HG03558 (cell line): Measurements from ENCODE around the gene AUTS2.
A peak's percentile ranks its signal among the peaks of the same experiment; 100 is the strongest.

Experiments
- ATAC-seq: cut with Tn5 transposase; IDR thresholded peaks from one replicate; pipeline ENCODE4 v1.9.1; 2021; ENCODE audit warnings: moderate number of reproducible peaks; ENCODE audit not compliant: unreplicated experiment; ENCODE audit errors: extremely low read depth

AUTS2 gene

DNA sequence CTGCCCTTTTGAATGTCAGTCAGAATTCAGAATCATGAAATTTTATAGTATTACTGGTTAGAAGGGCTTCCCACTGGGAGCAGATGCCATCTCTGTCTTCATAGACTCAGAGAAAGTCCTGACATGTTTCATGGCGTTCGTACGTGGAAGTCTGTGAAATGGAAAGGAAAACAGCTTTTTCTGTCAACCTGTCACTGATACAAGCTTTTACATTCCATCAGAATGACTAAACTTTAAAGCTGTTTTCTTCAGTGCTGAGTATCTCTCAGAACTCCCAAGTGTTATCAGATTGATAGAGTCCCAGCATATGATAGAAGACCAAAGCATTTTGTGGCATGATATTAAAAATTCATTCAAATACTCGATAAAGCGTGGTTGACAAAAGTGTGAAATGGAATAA is 807.0 kb downstream of the AUTS2 start:
- ATAC-seq: no peak

- ATAC-seq: no peak
Observed at GRCh38 chr7:70406186-70406949, 808.1 kb downstream of the AUTS2 start.

- no peak for ATAC-seq
Observed at GRCh38 chr7:70406950-70407209, 808.6 kb downstream of the AUTS2 start.

DNA sequence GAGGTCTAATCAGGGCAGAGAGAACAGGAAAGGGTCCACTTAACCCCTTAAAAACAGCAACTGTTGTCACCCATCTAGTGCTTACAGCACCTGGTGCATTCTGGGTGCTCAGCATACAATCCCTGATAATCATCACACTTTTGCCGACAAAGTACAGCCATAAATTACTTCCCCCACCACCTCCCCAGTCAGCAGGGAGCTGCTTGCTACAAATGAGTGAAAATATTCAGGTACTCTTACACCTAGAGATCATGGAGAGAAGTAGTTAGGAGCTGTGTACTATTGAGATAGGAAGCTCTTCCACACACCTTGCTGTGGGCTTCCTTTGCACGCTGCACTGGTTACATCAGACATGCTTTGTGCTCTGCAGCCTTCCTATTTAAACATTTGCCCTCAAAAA is 810.2 kb downstream of the AUTS2 start:
- no peak for ATAC-seq

GRCh38 chr7:70408891-70409290 is 810.6 kb downstream of the AUTS2 start:
- ATAC-seq: no peak

GRCh38 chr7:70410134-70410750 is 812.0 kb downstream of the AUTS2 start:
- no peak for ATAC-seq

- ATAC-seq: no peak
Observed at GRCh38 chr7:70414368-70414767, 816.1 kb downstream of the AUTS2 start.

DNA sequence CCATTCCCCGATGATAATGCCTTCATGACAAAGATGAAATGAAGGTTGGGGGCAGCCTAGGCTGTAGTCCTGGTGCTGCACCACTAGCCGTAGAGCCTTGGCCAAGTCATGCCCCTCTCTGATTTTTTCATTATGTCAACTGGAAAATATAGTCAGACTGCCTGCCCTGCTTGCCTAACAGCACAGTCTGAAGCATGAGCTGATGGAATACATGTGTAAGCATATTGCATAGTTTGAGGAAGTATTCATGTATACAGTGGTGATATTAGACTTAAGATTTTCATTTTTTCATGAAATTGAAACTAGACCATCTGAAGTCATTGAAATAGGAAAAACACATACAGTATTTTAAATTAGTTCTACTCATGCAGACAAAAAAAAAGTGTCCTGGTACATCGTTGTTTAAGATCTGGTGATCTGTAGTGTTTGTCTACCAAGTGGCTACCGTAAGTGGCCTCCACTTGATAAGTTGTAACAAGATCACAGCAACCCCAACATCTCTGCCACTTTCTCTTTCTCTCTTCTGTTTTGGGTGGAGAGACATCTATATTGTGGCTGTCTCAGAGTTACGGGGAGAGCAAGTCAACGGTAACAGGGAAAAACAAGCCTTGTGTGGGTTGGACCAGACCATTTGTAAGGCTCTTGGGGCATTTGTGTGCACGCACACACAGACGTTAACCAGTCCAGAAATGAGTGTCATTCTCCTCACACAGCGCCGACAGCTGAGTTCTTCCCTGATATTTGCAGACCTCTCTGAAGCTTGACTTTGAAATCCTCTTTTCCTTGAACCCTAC is 817.1 kb downstream of the AUTS2 start:
- peak; percentile 53 for ATAC-seq

- ATAC-seq: no peak
Observed at GRCh38 chr7:70416347-70416985, 818.2 kb downstream of the AUTS2 start.

GRCh38 chr7:70416986-70417655 is 818.8 kb downstream of the AUTS2 start:
- ATAC-seq: no peak

- ATAC-seq: no peak
Observed at GRCh38 chr7:70419526-70420380, 821.5 kb downstream of the AUTS2 start.

- no peak for ATAC-seq
Observed at GRCh38 chr7:70420381-70420662, 822.0 kb downstream of the AUTS2 start.

- no peak for ATAC-seq
Observed at GRCh38 chr7:70421319-70421718, 823.0 kb downstream of the AUTS2 start.

- ATAC-seq: no peak
Observed at GRCh38 chr7:70426249-70426880, 828.1 kb downstream of the AUTS2 start.

DNA sequence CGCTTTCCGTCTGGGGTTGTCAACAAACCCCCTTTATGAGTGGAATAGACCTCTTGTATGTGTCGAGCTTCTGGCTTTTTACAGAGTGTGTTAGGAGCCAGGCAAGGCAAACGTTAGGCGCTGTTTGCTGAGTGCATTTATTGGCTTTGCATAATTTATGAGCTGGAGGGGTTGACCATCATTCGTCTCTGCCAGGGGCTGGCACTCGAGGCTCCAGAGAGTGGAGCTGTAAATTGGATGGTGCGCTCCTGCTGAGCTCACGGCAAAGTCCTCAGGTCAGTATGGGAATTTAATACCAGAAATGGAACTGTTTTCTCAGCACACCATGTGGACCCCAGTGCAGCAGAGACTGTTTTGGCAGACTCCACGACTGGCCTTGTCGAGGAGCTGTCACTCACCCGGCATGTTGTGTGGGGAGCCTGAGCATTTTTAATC is 834.3 kb downstream of the AUTS2 start:
- ATAC-seq: no peak

DNA sequence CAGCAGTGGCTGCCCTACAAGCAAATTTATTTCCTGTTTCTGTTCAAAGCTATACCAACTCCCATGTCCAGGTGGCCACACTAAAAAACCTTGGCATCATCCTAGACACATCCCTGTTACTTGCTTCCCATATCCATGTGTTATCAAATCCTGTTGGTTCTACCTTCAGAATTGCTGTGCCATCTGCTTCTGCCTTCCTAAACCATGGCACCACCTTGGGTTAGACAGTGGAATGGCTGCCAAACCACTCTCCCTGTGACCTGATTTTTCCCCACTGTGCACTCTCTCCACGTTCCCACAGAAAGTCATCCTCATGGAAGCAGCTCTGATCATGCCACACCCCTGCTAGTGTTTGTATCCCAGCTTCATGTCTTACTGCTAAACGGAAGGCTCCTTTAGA is 836.1 kb downstream of the AUTS2 start:
- no peak for ATAC-seq

GRCh38 chr7:70434821-70435220 is 836.5 kb downstream of the AUTS2 start:
- no peak for ATAC-seq

DNA sequence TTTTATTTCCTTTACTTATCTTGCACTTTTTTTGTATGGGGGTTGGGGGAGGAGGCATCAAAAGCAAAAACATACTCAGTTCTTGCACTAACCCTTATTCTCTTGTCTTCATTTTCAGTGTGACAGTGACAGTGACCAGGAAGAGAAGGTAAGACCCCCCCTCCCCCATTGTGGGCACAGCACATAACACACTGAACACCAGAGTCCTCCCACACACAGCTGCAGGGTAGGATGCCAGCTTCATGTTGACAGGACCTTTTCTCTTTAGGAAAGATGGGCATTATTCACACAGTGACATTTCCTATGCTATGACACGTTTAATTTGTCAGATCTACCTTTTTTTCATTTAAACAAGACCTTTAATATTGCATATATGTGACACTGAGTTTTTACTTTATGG is 837.4 kb downstream of the AUTS2 start:
- ATAC-seq: no peak

- ATAC-seq: no peak
Observed at GRCh38 chr7:70436790-70437350, 838.6 kb downstream of the AUTS2 start.
